Nephron (organoid): ENCODE results near the gene ZNF281.
A peak's percentile ranks its signal among the peaks of the same experiment; 100 is the strongest.
"Not testable (repeated sequence)": the region's sequence is repeated elsewhere in the genome, so short reads cannot be mapped to it uniquely, and the experiment has no call there.

Source experiments
- H3K27ac Mint-ChIP-seq, 3 experiments: 2 replicates each; pipeline ENCODE4 v1.8.0; 2020; ENCODE audit warnings: mixed read lengths in 3 of 3, mild to moderate bottlenecking in 2 of 3, moderate library complexity in 1 of 3
- H3K27me3 Mint-ChIP-seq: 2 replicates; pipeline ENCODE4 v1.8.0; 2021; ENCODE audit warnings: low read depth, mild to moderate bottlenecking, moderate library complexity, mixed read lengths
- H3K36me3 Mint-ChIP-seq: 2 replicates; pipeline ENCODE4 v1.8.0; 2020; ENCODE audit warnings: low read depth, mixed read lengths
- H3K4me1 Mint-ChIP-seq: 2 replicates; pipeline ENCODE4 v1.8.0; 2020; ENCODE audit warnings: mixed read lengths
- H3K4me3 Mint-ChIP-seq, 3 experiments: 2 replicates each; pipeline ENCODE4 v1.8.0; 2020; ENCODE audit warnings: mild to moderate bottlenecking in 3 of 3, mixed read lengths in 3 of 3, moderate library complexity in 2 of 3
- H3K9me3 Mint-ChIP-seq: 2 replicates; pipeline ENCODE4 v1.8.0; 2020; ENCODE audit warnings: mixed read lengths
- TF ChIP-seq, protein P1 (sequence below), 3 experiments: fragments of 200-600 bp; sonication (generic); IDR thresholded peaks; one replicate each; pipeline ENCODE4 v1.5.0; 2021; ENCODE audit warnings: antibody characterized with exemption in 3 of 3; ENCODE audit not compliant: unreplicated experiment in 3 of 3

Gene ZNF281

GRCh38 chr1:200442537-200443156 is 32.8 kb upstream of the ZNF281 start:
- H3K4me1 Mint-ChIP-seq, result peaks cover 9% of the 10 kb centered on the region
- TF ChIP-seq, protein P1, sequence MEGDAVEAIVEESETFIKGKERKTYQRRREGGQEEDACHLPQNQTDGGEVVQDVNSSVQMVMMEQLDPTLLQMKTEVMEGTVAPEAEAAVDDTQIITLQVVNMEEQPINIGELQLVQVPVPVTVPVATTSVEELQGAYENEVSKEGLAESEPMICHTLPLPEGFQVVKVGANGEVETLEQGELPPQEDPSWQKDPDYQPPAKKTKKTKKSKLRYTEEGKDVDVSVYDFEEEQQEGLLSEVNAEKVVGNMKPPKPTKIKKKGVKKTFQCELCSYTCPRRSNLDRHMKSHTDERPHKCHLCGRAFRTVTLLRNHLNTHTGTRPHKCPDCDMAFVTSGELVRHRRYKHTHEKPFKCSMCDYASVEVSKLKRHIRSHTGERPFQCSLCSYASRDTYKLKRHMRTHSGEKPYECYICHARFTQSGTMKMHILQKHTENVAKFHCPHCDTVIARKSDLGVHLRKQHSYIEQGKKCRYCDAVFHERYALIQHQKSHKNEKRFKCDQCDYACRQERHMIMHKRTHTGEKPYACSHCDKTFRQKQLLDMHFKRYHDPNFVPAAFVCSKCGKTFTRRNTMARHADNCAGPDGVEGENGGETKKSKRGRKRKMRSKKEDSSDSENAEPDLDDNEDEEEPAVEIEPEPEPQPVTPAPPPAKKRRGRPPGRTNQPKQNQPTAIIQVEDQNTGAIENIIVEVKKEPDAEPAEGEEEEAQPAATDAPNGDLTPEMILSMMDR (IDR thresholded peaks at IDR 0.05; ENCODE audit: unreplicated experiment in 3 of 3), result no peak
- no peak overlapping the region for H3K27ac Mint-ChIP-seq
- H3K27me3 Mint-ChIP-seq, result no peaks in the 10 kb centered on the region
- no peak overlapping the region for H3K4me3 Mint-ChIP-seq
- no peaks in the 10 kb centered on the region for H3K36me3 Mint-ChIP-seq
- peaks cover 5% of the 10 kb centered on the region for H3K9me3 Mint-ChIP-seq

- TF ChIP-seq, protein P1 (IDR thresholded peaks at IDR 0.05; ENCODE audit: unreplicated experiment in 3 of 3), result no peak
- Mint-ChIP-seq H3K27me3 (no peaks in the 10 kb centered on the region), H3K36me3 (no peaks in the 10 kb centered on the region), H3K4me1 (peaks cover 11% of the 10 kb centered on the region), H3K4me3 (no peak overlapping the region), H3K9me3 (peaks cover 3% of the 10 kb centered on the region), H3K27ac (no peak overlapping the region)
These were observed 32.2 kb upstream of the ZNF281 start for GRCh38 chr1:200442023-200442422.

DNA sequence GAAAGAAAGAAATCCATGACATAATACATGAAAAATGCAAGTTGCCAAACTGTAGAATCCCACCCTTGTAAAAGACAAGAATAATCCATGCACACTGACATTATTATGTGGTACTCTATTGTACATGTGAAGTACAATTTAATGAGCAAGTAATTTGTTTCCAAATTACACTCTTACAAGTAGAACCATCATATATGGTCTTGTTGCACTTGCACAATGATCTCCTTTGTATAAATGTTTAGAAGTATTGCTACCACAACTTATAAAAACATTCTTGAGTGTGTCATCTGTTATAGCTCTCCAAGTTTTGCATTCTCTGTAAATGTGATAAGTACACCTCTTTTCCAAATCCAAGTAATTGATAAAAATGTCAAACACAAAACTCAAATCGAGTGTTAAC is 29.1 kb upstream of the ZNF281 start:
- TF ChIP-seq, protein P1 (IDR thresholded peaks at IDR 0.05; ENCODE audit: unreplicated experiment in 3 of 3), result no peak
- peaks cover 18% of the 10 kb centered on the region for H3K4me1 Mint-ChIP-seq
- peaks cover 2% of the 10 kb centered on the region for H3K9me3 Mint-ChIP-seq

GRCh38 chr1:200438413-200438812 is 28.6 kb upstream of the ZNF281 start:
- not testable (repeated sequence) for H3K36me3 Mint-ChIP-seq, H3K27me3 Mint-ChIP-seq, H3K4me3 Mint-ChIP-seq

More for the DNA sequence above, 29.1 kb upstream of the ZNF281 start:
- Mint-ChIP-seq H3K4me3 (no peak overlapping the region), H3K36me3 (no peaks in the 10 kb centered on the region), H3K27me3 (no peaks in the 10 kb centered on the region), H3K27ac (no peak overlapping the region)

GRCh38 chr1:200437556-200438203 is 27.8 kb upstream of the ZNF281 start:
- Mint-ChIP-seq H3K4me3 (no peak overlapping the region), H3K27me3 (no peaks in the 10 kb centered on the region), H3K27ac (peak overlapping the region; percentile 6 to 23 (median 14)), H3K4me1 (peaks cover 16% of the 10 kb centered on the region), H3K36me3 (no peaks in the 10 kb centered on the region), H3K9me3 (peaks cover 5% of the 10 kb centered on the region)
- TF ChIP-seq, protein P1 (IDR thresholded peaks at IDR 0.05; ENCODE audit: unreplicated experiment in 3 of 3), result no peak

More at GRCh38 chr1:200438413-200438812, 28.6 kb upstream of the ZNF281 start:
- H3K27ac Mint-ChIP-seq, H3K9me3 Mint-ChIP-seq: not testable (repeated sequence)
- peaks cover 16% of the 10 kb centered on the region for H3K4me1 Mint-ChIP-seq

DNA sequence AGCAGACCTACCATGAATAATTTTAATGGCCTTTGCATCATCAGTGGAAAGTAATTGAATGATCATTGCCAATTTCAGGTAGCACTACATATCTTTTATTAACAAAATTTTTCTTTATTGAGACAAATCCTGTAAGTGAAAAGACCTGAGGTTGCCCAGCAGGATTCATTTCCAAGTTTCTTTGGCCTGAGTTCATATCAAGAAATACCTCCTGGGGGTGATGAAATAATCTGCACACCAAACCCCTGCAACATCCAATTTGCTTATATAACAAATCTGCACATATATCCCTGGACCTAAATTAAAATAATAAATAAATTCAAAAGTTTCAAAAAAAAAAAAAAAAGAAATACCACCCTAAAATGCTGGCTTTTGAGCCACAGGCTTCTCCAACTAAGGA is 27.3 kb upstream of the ZNF281 start:
- TF ChIP-seq, protein P1 (IDR thresholded peaks at IDR 0.05; ENCODE audit: unreplicated experiment in 3 of 3), result no peak
- H3K4me3 Mint-ChIP-seq, result no peak overlapping the region
- H3K4me1 Mint-ChIP-seq, result peaks cover 16% of the 10 kb centered on the region
- peaks cover 5% of the 10 kb centered on the region for H3K9me3 Mint-ChIP-seq
- H3K27me3 Mint-ChIP-seq, result no peaks in the 10 kb centered on the region
- no peaks in the 10 kb centered on the region for H3K36me3 Mint-ChIP-seq
- H3K27ac Mint-ChIP-seq, result no peak overlapping the region
